Lung (tissue), 12 donors: ENCODE data around the gene PPFIA2. TPM values are rescaled to one million over a fixed set of nuclear protein-coding genes. Genes with fewer than 3 reads are reported as not detected.
A peak's percentile ranks its signal among the peaks of the same experiment; 100 is the strongest.

Experiments used
- ATAC-seq: fragments of 200-7000 bp; cut with Tn5 transposase; one replicate; pipeline ENCODE4 v1.9.1; 2020; ENCODE audit warnings: moderate number of reproducible peaks; ENCODE audit not compliant: insufficient read depth, low FRiP score
- DNase-seq, 3 donors: peaks; one replicate each; pipeline ENCODE4 v3.0.0-alpha.2; 2013 to 2017
- H3K27ac ChIP-seq, 2 donors: one replicate each; pipeline ENCODE4 v1.5.1; 2013; ENCODE audit warnings: mild to moderate bottlenecking in 2 of 2, moderate library complexity in 2 of 2, control low read depth in 1 of 2, inconsistent platforms in 1 of 2, low read depth in 1 of 2, low read length in 1 of 2
- H3K27me3 ChIP-seq, 3 donors: one replicate each; pipeline ENCODE4 v1.5.1; 2013; ENCODE audit warnings: low read length in 2 of 3; ENCODE audit not compliant: control insufficient read depth in 3 of 3, insufficient read depth in 3 of 3
- H3K36me3 ChIP-seq, 4 donors: one replicate each; pipeline ENCODE4 v1.5.1; 2013; ENCODE audit warnings: low read length in 4 of 4, mild to moderate bottlenecking in 1 of 4, moderate library complexity in 1 of 4; ENCODE audit not compliant: control insufficient read depth in 4 of 4, insufficient read depth in 4 of 4
- H3K4me1 ChIP-seq, 5 donors: one replicate each; pipeline ENCODE4 v1.5.1; 2013; ENCODE audit warnings: low read length in 5 of 5, mild to moderate bottlenecking in 2 of 5, moderate library complexity in 1 of 5; ENCODE audit not compliant: control insufficient read depth in 5 of 5, insufficient read depth in 5 of 5
- H3K4me3 ChIP-seq: one replicate; pipeline ENCODE4 v1.5.1; 2013; ENCODE audit warnings: mild to moderate bottlenecking, control low read depth, moderate library complexity
- H3K9ac ChIP-seq, 2 donors: one replicate each; pipeline ENCODE4 v1.5.1; 2013; ENCODE audit warnings: low read length in 2 of 2, control low read depth in 1 of 2; ENCODE audit not compliant: insufficient read depth in 1 of 2
- H3K9me3 ChIP-seq, 4 donors: one replicate each; pipeline ENCODE4 v1.5.1; 2013; ENCODE audit warnings: low read length in 3 of 4, mild to moderate bottlenecking in 1 of 4, moderate library complexity in 1 of 4; ENCODE audit not compliant: control insufficient read depth in 4 of 4, insufficient read depth in 3 of 4
- WGBS, 2 donors: extraction: QIAGEN DNeasy Blood & Tissue Kit; methylation state at CpG; one replicate each; pipeline ENCODE4 v1.1.7; 2013; 5-methylcytosine and 5-hydroxymethylcytosine counted together
- polyA plus RNA-seq, 2 donors: library from polyadenylated mRNA; stranded (reverse); fragments of 200-250 nt; gene quantifications; one replicate each; pipeline ENCODE4 v1.2.1, GENCODE V29; 2013
- total RNA-seq, 2 donors: library from RNA; depleted of rRNA in 1 of 2; stranded (reverse); fragments of >200 nt in 1 of 2; gene quantifications; one replicate each; pipeline ENCODE4 v1.2.1, GENCODE V29; 2014 to 2021
- TF ChIP-seq, protein P1 (sequence below): IDR thresholded peaks from 2 replicates; pipeline ENCODE4 v1.5.1; 2012; ENCODE audit warnings: mild to moderate bottlenecking; ENCODE audit errors: control extremely low read depth, extremely low read depth
- donor health status: control.
- donor health status: control.
- donor health status: Bipolar disorder and iron deficiency.
- donor health status: healthy.
- donor health status: DM: yes; HTN: yes; CAD: no.

PPFIA2 gene
- total and polyA plus RNA-seq, 4 donors: 0.09 to 2.3 (median 0.89) TPM

- no peaks in the 10 kb centered on the region for H3K9me3 ChIP-seq
- no peaks in the 10 kb centered on the region for H3K4me1 ChIP-seq
- 83 to 92% methylated on average over 4 of the region's 4 CpGs for WGBS, 2 donors
- DNase-seq: no peak
- no peak for ATAC-seq
- H3K36me3 ChIP-seq: no peaks in the 10 kb centered on the region
- H3K27ac ChIP-seq: no peak overlapping the region
- no peaks in the 10 kb centered on the region for H3K27me3 ChIP-seq
- TF ChIP-seq, protein P1, sequence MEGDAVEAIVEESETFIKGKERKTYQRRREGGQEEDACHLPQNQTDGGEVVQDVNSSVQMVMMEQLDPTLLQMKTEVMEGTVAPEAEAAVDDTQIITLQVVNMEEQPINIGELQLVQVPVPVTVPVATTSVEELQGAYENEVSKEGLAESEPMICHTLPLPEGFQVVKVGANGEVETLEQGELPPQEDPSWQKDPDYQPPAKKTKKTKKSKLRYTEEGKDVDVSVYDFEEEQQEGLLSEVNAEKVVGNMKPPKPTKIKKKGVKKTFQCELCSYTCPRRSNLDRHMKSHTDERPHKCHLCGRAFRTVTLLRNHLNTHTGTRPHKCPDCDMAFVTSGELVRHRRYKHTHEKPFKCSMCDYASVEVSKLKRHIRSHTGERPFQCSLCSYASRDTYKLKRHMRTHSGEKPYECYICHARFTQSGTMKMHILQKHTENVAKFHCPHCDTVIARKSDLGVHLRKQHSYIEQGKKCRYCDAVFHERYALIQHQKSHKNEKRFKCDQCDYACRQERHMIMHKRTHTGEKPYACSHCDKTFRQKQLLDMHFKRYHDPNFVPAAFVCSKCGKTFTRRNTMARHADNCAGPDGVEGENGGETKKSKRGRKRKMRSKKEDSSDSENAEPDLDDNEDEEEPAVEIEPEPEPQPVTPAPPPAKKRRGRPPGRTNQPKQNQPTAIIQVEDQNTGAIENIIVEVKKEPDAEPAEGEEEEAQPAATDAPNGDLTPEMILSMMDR: no peak
- H3K4me3 ChIP-seq: no peak overlapping the region
- no peak overlapping the region for H3K9ac ChIP-seq
These were observed 497.5 kb downstream of the PPFIA2 start for GRCh38 chr12:81261508-81262207.

DNA sequence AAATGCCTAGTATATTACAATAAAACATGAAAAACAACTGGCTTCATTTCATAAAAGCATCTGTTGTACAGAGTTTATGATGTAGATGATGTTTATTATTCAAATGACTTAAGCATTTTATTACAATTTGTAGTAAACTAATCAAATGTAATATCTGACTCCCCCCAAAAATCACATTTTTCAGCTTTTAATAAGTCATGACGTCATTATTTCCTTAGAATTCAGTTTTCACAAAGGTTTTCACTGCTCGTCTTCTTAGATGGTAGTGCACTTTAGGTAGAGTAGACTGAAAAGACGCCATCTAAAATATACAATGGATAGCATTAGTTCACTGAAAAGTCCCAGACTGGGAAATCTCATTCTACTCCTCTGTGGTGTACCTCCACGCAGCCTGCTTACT is 499.8 kb downstream of the PPFIA2 start:
- no peaks in the 10 kb centered on the region for H3K4me1 ChIP-seq
- peaks cover 0 to 2% (median 0%) of the 10 kb centered on the region in 4 donors for H3K36me3 ChIP-seq
- H3K27ac ChIP-seq: no peak overlapping the region
- H3K9me3 ChIP-seq: no peaks in the 10 kb centered on the region
- ATAC-seq: no peak
- H3K9ac ChIP-seq: no peak overlapping the region
- TF ChIP-seq, protein P1: no peak
- WGBS, 2 donors: 85 to 88% methylated on average over 4 of the region's 4 CpGs
- DNase-seq: no peak
- no peaks in the 10 kb centered on the region for H3K27me3 ChIP-seq
- H3K4me3 ChIP-seq: no peak overlapping the region

- Histone ChIP-seq H3K36me3 (peaks cover 0 to 6% (median 2%) of the 10 kb centered on the region in 4 donors), H3K4me1 (no peaks in the 10 kb centered on the region), H3K27ac (no peak overlapping the region), H3K4me3 (no peak overlapping the region), H3K27me3 (no peaks in the 10 kb centered on the region), H3K9ac (no peak overlapping the region), H3K9me3 (no peaks in the 10 kb centered on the region)
- DNase-seq: peak in 2 of 3 donors; percentile 78 to 79
- no peak for ATAC-seq
- TF ChIP-seq, protein P1: no peak
- WGBS, 2 donors: 54 to 60% methylated on average over 4 of the region's 4 CpGs
These were observed 501.1 kb downstream of the PPFIA2 start for GRCh38 chr12:81257947-81258551.
